ENCODE measurements around the gene GCA. TPM values are rescaled to one million over a fixed set of nuclear protein-coding genes. Genes with fewer than 3 reads are reported as not detected.

The GCA gene
- total and polyA plus RNA-seq, 2 of the 13 experiments (the other 11 are each of a cell fraction or from before 2014, with no cell fraction given): 42.0 to 48.3 TPM

- TF ChIP-seq ZNF18 (CRISPR knock-in tag; IDR thresholded peaks at IDR 0.05; ENCODE audit: insufficient replicate concordance) (no peak), KDM3A (CRISPR knock-in tag; IDR thresholded peaks at IDR 0.05; ENCODE audit: low read depth) (peak; percentile 20; the same call in 1 of the 2 replicates), RAD21 (CRISPR knock-in tag; IDR thresholded peaks at IDR 0.05) (peak; percentile 47), PITX1 (CRISPR knock-in tag; IDR thresholded peaks at IDR 0.05) (peak; percentile 43; the same call in 1 of the 2 replicates), AHDC1 (CRISPR knock-in tag; IDR thresholded peaks at IDR 0.05; ENCODE audit: borderline replicate concordance) (no peak), ZNF589 (CRISPR knock-in tag; conservative IDR thresholded peaks at IDR 0.05) (no peak), ZNF501 (CRISPR knock-in tag; IDR thresholded peaks at IDR 0.05) (peak; percentile 90; the same call in 1 of the 2 replicates), ZNF550 (CRISPR knock-in tag; IDR thresholded peaks at IDR 0.05; ENCODE audit: borderline replicate concordance) (no peak), GZF1 (CRISPR knock-in tag; IDR thresholded peaks at IDR 0.05) (0 out of 2 replicates have a peak, but pooled peaks have one; percentile 37), BCLAF1 (IDR thresholded peaks at IDR 0.05) (no peak), SIN3A (IDR thresholded peaks at IDR 0.05; ENCODE audit: borderline replicate concordance, low read depth, low read length) (0 out of 2 replicates have a peak, but pooled peaks have one; percentile 12), ZNF710 (CRISPR knock-in tag; IDR thresholded peaks at IDR 0.05; ENCODE audit: borderline replicate concordance) (no peak), ZC3H4 (CRISPR knock-in tag; IDR thresholded peaks at IDR 0.05; ENCODE audit: borderline replicate concordance) (no peak), HIVEP1 (CRISPR knock-in tag; IDR thresholded peaks at IDR 0.05) (peak; percentile 74), ZNF598 (CRISPR knock-in tag; IDR thresholded peaks at IDR 0.05; ENCODE audit: borderline replicate concordance) (0 out of 2 replicates have a peak, but pooled peaks have one; percentile 18), SMARCE1 (IDR thresholded peaks at IDR 0.05; ENCODE audit: borderline replicate concordance) (no peak)
These were observed 25.4 kb upstream of the GCA start, which contains the start of gene IFIH1 (continued) for GRCh38 chr2:162318328-162319180.
